ENCODE results near the gene ABCD1. TPM values are rescaled to one million over a fixed set of nuclear protein-coding genes. Genes with fewer than 3 reads are reported as not detected.

Gene ABCD1
- total RNA-seq, 1 experiment from 2014 or later, result 44.9 TPM

DNA sequence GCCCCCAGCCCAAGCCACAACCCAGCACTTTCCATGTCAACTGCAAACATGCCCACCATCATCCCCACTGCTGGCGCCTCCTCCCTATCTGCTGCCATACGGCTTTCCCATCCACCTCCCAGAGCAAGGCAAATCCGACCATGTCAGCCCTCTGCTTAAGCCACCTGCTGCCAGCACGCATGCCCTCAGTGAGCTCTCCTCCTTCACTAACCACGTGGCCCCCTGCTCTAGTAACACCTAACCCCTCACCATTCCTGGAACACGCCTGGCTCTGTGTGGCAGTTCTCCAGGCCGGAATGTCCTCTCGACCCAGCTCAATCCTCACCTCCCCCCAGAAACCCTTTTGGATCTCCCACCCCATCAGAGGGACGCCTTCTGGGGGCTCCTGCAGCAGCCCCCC is 17.9 kb upstream of the ABCD1 start:
- ChIA-PET POLR2A (ENCODE audit: unreplicated experiment) (no interaction called here), CTCF (interaction anchor here (0.6 kb wide), 1 partner anchor 26 kb away, joined by 3 read pairs; no protein-coding TSS in a partner anchor)
- no peaks in the 10 kb centered on the region for H3K9me3 ChIP-seq (ENCODE audit: insufficient read depth, low read depth)
- no peak overlapping the region for H2AFZ ChIP-seq
- intact Hi-C loops (cut with micrococcal nuclease; ENCODE audit: unreplicated experiment), result loop anchor here (5.0 to 10.0 kb wide), 3 partner anchors 99 to 246 kb away; partner anchors contain the start of gene L1CAM
- H3K9me2 ChIP-seq (ENCODE audit: insufficient read depth), result no peaks in the 10 kb centered on the region
- H3K27ac ChIP-seq, result no peak overlapping the region
- H3K4me3 ChIP-seq, result no peak overlapping the region
- H3K79me2 ChIP-seq (ENCODE audit: low read depth), result 0 out of 2 replicates have a peak, but pooled peaks cover 7% of the 10 kb centered on the region
- H3K4me1 ChIP-seq (replicated peaks; ENCODE audit: insufficient read depth), result peaks cover 17% of the 10 kb centered on the region
- no peak for DNase-seq
- TF ChIP-seq, protein P1, sequence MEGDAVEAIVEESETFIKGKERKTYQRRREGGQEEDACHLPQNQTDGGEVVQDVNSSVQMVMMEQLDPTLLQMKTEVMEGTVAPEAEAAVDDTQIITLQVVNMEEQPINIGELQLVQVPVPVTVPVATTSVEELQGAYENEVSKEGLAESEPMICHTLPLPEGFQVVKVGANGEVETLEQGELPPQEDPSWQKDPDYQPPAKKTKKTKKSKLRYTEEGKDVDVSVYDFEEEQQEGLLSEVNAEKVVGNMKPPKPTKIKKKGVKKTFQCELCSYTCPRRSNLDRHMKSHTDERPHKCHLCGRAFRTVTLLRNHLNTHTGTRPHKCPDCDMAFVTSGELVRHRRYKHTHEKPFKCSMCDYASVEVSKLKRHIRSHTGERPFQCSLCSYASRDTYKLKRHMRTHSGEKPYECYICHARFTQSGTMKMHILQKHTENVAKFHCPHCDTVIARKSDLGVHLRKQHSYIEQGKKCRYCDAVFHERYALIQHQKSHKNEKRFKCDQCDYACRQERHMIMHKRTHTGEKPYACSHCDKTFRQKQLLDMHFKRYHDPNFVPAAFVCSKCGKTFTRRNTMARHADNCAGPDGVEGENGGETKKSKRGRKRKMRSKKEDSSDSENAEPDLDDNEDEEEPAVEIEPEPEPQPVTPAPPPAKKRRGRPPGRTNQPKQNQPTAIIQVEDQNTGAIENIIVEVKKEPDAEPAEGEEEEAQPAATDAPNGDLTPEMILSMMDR (conservative IDR thresholded peaks at IDR 0.05), result no peak
- no peak for TF ChIP-seq EZH2 (IDR thresholded peaks at IDR 0.05; ENCODE audit: low read depth)
- H4K20me1 ChIP-seq (ENCODE audit: insufficient read depth), result peaks cover 13% of the 10 kb centered on the region
- H3F3A ChIP-seq (ENCODE audit: insufficient read depth, low read depth), result peaks cover 10% of the 10 kb centered on the region; the same call in 1 of the 2 replicates
- no TSS peak for BruUV-seq (replicated peaks)
- H3K27me3 ChIP-seq (ENCODE audit: insufficient read depth, low read depth), result no peaks in the 10 kb centered on the region
- H3K4me2 ChIP-seq, result no peak overlapping the region
- H3K36me3 ChIP-seq (ENCODE audit: low read depth), result no peaks in the 10 kb centered on the region; the same call in 1 of the 2 replicates

DNA sequence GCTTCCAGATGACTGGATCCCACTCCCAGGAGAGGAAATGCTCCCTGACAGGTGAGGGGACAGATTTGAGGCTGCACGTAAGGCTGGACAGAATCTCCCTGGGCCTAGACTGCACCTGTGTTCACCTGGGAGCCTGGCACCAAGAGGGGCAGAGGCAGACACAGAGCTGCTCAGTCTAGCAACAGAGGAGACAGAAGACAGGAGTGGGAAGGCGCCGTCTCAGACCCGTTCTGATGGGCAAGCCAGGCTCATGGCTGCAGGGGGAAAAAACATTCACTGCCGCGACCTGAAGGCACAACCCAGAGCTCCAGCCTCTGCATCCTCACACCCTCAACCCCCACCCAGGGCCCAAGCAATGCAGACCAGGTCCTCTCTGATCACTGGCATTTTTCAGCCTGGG is 17.2 kb upstream of the ABCD1 start:
- Histone ChIP-seq H3K27ac (no peak overlapping the region), H3K4me3 (no peak overlapping the region), H3K79me2 (ENCODE audit: low read depth) (0 out of 2 replicates have a peak, but pooled peaks cover 7% of the 10 kb centered on the region), H3K4me1 (replicated peaks; ENCODE audit: insufficient read depth) (peaks cover 17% of the 10 kb centered on the region), H3F3A (ENCODE audit: insufficient read depth, low read depth) (peaks cover 10% of the 10 kb centered on the region; the same call in 1 of the 2 replicates), H3K36me3 (ENCODE audit: low read depth) (no peaks in the 10 kb centered on the region; the same call in 1 of the 2 replicates), H4K20me1 (ENCODE audit: insufficient read depth) (peaks cover 13% of the 10 kb centered on the region), H3K27me3 (ENCODE audit: insufficient read depth, low read depth) (no peaks in the 10 kb centered on the region), H3K9me3 (ENCODE audit: insufficient read depth, low read depth) (no peaks in the 10 kb centered on the region), H2AFZ (no peak overlapping the region), H3K4me2 (no peak overlapping the region), H3K9me2 (ENCODE audit: insufficient read depth) (no peaks in the 10 kb centered on the region)
- ChIA-PET POLR2A (ENCODE audit: unreplicated experiment) (interaction anchor here (0.6 kb wide), 2 partner anchors 9 to 663 kb away, joined by 4 to 13 read pairs; no protein-coding TSS in a partner anchor), CTCF (interaction anchor here (1.6 kb wide), 2 partner anchors 39 to 153 kb away, joined by 3 to 5 read pairs; no protein-coding TSS in a partner anchor)
- no peak for DNase-seq
- intact Hi-C loops (cut with micrococcal nuclease; ENCODE audit: unreplicated experiment), result loop anchor here (5.0 to 10.0 kb wide), 3 partner anchors 100 to 245 kb away; partner anchors contain the start of gene L1CAM
- BruUV-seq (replicated peaks), result no TSS peak
- TF ChIP-seq EZH2 (IDR thresholded peaks at IDR 0.05; ENCODE audit: low read depth), result no peak
- TF ChIP-seq, protein P1 (conservative IDR thresholded peaks at IDR 0.05), result no peak

DNA sequence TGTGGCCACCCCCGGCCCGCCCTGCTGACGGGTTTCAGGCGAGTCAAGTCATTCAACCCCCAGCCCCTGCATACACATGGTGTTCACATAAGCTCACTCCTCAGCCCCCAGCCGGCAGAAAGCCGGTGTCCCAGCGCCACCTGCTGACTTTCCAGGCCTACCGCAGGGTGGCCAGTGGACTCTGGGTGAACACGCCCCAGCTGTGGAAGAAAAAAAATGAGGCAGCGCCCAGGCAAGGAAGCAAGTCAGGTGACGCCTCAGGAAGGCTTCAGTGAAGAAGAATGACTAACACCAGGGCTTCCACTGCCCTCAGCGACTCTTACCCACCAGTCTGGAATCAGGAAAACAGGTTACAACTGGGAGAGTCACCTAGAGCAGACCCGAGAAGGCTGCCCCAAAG is 16.2 kb upstream of the ABCD1 start:
- Histone ChIP-seq H3K4me1 (replicated peaks; ENCODE audit: insufficient read depth) (peaks cover 17% of the 10 kb centered on the region), H3K4me3 (no peak overlapping the region), H3K36me3 (ENCODE audit: low read depth) (no peaks in the 10 kb centered on the region; the same call in 1 of the 2 replicates), H3K79me2 (ENCODE audit: low read depth) (0 out of 2 replicates have a peak, but pooled peaks cover 7% of the 10 kb centered on the region), H3K27ac (peak overlapping the region; percentile 74), H2AFZ (no peak overlapping the region), H3F3A (ENCODE audit: insufficient read depth, low read depth) (peaks cover 10% of the 10 kb centered on the region; the same call in 1 of the 2 replicates), H3K4me2 (no peak overlapping the region), H4K20me1 (ENCODE audit: insufficient read depth) (peaks cover 13% of the 10 kb centered on the region), H3K9me3 (ENCODE audit: insufficient read depth, low read depth) (no peaks in the 10 kb centered on the region), H3K27me3 (ENCODE audit: insufficient read depth, low read depth) (no peaks in the 10 kb centered on the region), H3K9me2 (ENCODE audit: insufficient read depth) (no peaks in the 10 kb centered on the region)
- no TSS peak for BruUV-seq (replicated peaks)
- ChIA-PET CTCF (interaction anchor here (0.6 to 1.6 kb wide), 3 partner anchors 40 to 220 kb away, joined by 3 to 5 read pairs (median 3); no protein-coding TSS in a partner anchor), POLR2A (ENCODE audit: unreplicated experiment) (no interaction called here)
- TF ChIP-seq, protein P1 (conservative IDR thresholded peaks at IDR 0.05), result peak; percentile 78
- TF ChIP-seq EZH2 (IDR thresholded peaks at IDR 0.05; ENCODE audit: low read depth), result no peak
- peak; percentile 90 to 92 for DNase-seq
- intact Hi-C loops (cut with micrococcal nuclease; ENCODE audit: unreplicated experiment), result loop anchor here (1.0 to 10.0 kb wide), 5 partner anchors 15 to 244 kb away; partner anchors contain the start of gene L1CAM

Data from PC-9 (cell line).